HG02870 (cell line): Measurements from ENCODE around the gene BIRC3.

Source experiments
- ATAC-seq: cut with Tn5 transposase; IDR thresholded peaks from one replicate; pipeline ENCODE4 v1.9.1; 2021; ENCODE audit warnings: mild to moderate bottlenecking, moderate library complexity; ENCODE audit not compliant: unreplicated experiment

BIRC3 gene

DNA sequence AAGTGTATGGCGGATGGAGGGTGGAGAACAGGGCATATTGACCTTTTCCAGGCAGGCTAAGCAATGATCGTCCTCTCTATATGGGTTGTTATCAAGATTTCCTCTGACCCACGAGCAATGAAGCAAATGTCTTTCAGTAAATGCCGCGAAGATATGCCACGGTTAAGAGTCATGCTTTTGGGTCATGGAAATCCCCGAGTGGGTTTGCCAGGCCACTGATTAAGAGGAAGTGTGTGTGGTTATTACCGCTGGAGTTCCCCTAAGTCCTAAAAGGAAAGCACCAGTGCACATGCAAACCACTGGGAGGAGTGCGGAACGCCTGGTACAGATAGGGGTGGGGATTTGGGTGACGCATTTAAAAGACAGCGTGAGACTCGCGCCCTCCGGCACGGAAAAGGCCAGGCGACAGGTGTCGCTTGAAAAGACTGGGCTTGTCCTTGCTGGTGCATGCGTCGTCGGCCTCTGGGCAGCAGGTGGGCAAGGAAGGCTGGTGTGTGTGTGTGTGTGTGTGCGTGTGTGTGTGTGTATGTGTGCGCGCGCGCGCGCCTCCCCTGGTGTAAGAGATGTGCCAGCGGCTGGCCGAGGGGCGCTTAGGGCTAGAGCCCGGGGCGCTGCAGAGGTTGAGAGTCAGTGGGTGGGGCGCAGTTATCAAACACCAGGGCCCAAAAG lies at the start of gene BIRC3:
BIRC3 (plus strand) TSS at position 386 of the 669 bp plus-strand sequence. CDS start 7,026 bp downstream, outside the sequence.
- peak; percentile 81 for ATAC-seq

DNA sequence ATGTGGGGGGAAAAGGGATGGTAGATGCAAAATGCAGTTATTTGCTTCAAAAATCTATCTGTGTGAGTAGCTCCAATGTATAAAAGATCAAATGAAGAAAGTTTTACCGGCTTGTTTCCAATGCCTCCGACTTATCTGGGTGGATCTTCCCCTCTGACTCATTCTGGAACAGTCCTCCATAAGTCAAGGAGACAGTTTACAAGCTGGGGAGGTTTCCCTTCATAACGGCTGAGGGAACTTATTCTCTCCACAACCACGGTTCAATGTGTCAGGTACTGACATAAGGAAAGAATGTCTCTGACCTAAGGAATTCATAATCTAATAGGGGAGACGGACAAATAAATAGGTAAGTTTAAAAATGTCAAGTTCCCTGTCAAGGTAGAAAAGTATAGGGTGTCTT lies 49.7 kb upstream of the BIRC3 start:
- no peak for ATAC-seq

GRCh38 chr11:102268083-102268984 lies 49.0 kb upstream of the BIRC3 start:
- peak; percentile 56 for ATAC-seq

GRCh38 chr11:102268985-102269470 lies 48.3 kb upstream of the BIRC3 start:
- no peak for ATAC-seq

- no peak for ATAC-seq
Measured at GRCh38 chr11:102269927-102270326, 47.4 kb upstream of the BIRC3 start.

DNA sequence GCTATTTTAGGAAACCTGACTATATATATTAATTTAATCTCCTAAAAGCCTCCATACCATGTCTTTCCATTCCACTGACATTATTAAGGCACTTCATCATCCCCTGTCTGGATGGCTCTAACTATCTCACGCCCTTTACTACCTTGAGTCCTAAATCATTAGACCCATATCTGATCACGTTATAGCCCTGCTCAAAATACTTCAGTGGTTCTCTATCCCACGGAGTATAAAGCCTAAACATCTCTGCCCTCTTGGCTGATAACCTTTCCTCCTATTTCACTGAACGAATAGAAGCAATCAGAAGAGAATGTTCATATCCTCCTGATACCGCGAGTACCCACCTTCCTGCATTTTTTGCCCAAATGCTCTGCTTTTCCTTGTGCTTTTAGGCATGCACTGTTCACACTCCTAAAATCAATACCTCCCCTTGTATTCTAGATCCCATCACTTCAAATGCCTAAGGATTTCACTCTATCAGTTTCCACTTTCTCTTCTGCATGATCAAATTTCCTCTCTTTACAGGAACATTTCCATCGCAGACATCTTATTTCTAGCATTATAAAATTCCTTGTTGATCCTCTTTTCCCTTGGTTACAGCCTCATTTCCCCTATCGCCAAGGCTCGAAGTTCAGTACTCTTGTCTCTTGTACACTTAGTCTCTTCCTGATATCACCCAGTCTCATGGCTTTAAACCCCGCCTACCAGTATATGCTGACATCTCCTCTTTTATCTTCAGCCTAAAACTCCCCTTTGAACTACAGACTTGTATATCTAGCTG lies 45.0 kb upstream of the BIRC3 start:
- no peak for ATAC-seq

GRCh38 chr11:102274628-102275027 lies 42.7 kb upstream of the BIRC3 start:
- ATAC-seq = no peak

DNA sequence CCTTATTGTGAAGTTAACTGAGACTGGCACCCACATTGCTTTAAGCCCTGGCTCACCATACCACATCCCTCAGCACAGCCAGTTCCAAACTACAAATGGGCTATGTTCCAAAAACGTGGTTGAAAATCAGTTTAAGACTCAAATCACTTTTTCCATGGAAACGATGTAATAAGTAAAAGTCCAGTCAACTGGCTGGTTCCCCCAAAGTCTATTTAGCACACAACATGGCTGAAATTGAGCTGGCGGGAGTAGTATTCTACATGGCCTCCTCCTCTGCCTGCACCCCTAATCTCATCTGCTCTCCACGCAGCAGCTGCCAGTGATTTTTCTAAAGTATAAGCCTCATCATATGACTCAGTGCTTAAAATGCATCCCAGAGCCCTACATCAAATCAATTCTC lies 40.9 kb upstream of the BIRC3 start:
- ATAC-seq = no peak

GRCh38 chr11:102276783-102277182 lies 40.5 kb upstream of the BIRC3 start:
- ATAC-seq = no peak

GRCh38 chr11:102279641-102280170 lies 37.6 kb upstream of the BIRC3 start:
- ATAC-seq = peak; percentile 99

DNA sequence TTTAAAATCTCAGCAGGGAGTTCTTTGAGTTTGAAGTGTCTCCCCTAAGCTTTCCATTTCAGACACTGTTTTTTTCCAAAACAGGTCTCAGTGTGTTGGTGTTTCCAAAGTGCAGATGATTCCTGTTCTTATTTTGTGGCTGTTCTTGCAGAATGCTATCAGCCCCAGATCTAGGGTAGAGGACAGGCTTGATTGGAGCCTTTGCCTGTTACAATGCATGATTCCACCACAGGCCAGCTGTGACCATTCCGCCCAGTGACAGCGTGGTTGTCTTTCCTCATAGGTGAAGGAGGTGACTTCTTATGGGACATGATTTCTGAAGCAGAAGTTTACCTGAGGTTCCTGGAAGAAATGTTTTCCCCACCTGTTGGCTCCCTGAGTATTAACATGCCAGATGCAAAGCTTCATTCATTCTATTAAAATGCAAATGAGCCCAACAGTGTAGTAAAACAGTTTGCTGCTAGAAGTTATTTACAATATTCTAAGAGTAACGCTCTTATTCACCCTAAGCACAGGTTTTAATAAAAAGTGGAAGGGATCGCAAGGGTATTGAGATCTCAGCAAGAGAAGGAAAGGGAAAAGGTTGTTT lies 36.9 kb upstream of the BIRC3 start:
- no peak for ATAC-seq

GRCh38 chr11:102283116-102283485 lies 34.2 kb upstream of the BIRC3 start:
- no peak for ATAC-seq

DNA sequence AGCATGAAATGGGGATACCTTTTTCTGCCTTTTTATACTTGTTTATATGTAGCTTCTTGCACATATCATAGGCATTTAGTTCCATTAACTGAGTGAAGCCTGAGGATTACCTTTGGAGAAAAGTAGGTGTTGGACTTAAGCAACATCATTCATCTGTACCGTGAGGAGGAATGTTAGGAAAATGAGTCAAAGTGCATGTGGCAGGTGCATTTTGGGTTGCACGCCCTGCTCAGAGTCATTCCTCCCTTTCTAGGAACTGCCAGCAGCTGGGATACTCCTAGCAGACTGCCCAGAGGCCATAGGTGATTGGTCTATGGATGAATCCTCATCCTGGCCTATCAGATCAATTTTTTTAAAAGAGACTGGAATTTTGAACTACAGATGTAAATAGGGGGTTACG lies 33.3 kb upstream of the BIRC3 start:
- ATAC-seq = no peak

- no peak for ATAC-seq
Measured at GRCh38 chr11:102286292-102286691, 31.0 kb upstream of the BIRC3 start.

GRCh38 chr11:102287964-102288724 lies 29.1 kb upstream of the BIRC3 start:
- ATAC-seq = peak; percentile 93

DNA sequence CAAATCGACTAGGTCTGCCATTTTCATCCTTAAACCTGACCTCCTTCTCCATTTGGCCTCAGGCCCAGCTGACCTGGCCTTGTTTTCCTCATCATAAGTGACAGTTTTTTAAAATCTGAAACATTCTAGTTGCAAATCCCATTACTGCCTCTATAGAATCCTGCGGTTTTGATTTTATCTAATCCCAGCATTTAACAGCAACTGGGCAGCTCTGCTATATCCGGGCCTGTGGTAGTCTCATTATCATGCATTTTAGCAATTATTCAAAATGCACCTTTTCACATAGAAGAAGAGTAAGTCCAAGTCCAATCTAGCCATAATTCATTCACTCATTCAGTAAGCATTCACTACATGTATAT lies 28.6 kb upstream of the BIRC3 start:
- no peak for ATAC-seq

DNA sequence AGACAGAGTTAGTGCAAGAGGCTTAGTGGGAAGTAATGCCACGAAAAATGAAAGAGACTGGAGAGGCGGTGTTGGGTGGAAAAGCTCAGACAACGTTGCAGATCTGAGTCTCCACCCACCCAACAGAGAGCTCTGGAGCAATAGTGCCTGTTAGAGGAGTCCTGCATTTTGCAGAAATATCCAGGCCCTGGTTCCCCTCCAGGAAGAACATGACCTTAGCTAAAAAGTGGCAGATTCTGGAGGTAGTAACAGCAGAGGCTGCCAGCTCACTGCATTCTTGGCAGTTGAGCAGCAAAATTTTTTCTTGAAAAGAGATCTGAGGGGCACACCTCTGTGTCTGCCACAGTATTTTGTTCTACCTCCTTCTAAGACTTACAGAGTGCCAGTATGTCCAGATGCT lies 27.7 kb upstream of the BIRC3 start:
- ATAC-seq = no peak

GRCh38 chr11:102291831-102292230 lies 25.5 kb upstream of the BIRC3 start:
- no peak for ATAC-seq

- no peak for ATAC-seq
Measured at GRCh38 chr11:102292933-102293332, 24.4 kb upstream of the BIRC3 start.
